ENCODE results near the gene IPO8. TPM values are rescaled to one million over a fixed set of nuclear protein-coding genes. Genes with fewer than 3 reads are reported as not detected.
"Not testable (repeated sequence)": the region's sequence is repeated elsewhere in the genome, so short reads cannot be mapped to it uniquely, and the experiment has no call there.

Gene IPO8
- total RNA-seq, 1 experiment from 2014 or later: 22.3 TPM

DNA sequence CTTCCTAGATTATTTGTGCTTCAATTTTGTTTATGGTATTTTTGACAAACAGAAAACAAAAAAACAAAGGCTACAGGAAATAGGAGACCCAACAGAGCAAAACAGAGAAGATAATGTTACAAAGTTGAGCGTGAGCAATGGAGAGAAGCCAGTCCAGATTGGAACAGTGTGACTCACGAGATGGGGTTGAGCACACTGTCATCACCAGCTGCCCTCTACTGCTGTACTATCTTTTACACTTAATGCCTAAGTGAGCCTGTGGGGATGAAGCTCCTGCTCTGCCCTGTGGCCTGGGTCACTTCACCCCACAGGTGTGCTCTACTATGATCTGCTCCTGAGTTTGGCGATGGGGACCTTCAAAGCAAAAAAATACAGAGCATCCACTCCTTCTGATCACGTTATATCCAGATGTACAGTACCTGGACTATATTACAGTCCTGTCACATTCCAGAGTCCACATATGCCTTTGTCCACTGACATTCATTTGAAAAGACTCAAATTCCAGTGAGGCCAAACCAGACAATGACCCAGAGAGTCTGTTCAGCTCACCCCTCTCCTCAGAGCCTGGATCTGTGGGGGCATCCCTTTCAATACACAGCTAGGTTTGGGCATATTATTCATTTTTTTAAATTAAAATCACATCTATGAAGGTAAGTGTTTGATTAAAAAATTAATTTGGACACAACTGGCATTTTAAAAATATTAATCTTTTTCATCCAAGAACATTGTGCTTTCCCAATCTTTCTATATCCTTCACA, 4.4 kb downstream of the IPO8 start:
- DNase-seq (ENCODE audit: low read depth): peak; percentile 80

- DNase-seq (ENCODE audit: low read depth): no peak
Observed at GRCh38 chr12:30687265-30687986, 8.2 kb downstream of the IPO8 start.

GRCh38 chr12:30679241-30679640, 16.4 kb downstream of the IPO8 start:
- DNase-seq (ENCODE audit: low read depth): no peak

DNA sequence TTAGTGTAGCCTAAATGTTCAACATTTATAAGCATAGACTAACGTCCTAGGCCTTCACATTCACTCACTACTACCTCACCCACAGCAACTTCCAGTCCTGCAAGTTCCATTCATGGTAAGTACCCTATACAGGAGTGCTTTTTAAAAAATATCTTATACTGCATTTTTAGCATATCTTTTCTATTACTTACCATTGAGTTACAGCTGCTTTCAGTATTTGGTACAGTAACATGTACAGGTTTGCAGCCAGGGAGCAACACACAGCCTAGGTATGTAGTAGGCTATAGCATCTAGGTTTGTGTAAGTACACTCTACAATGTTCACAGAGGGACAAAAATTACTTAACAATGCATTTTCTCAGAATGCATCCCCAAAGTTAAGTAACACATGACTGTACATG, 17.4 kb downstream of the IPO8 start:
- DNase-seq (ENCODE audit: low read depth): no peak

GRCh38 chr12:30661210-30661609, 34.5 kb downstream of the IPO8 start:
- DNase-seq (ENCODE audit: low read depth): no peak

GRCh38 chr12:30652034-30652696, 43.5 kb downstream of the IPO8 start:
- DNase-seq (ENCODE audit: low read depth): no peak

GRCh38 chr12:30646821-30647220, 48.8 kb downstream of the IPO8 start:
- no peak for DNase-seq (ENCODE audit: low read depth)

- DNase-seq (ENCODE audit: low read depth): peak; percentile 37
Observed at GRCh38 chr12:30643366-30643765, 52.3 kb downstream of the IPO8 start.

DNA sequence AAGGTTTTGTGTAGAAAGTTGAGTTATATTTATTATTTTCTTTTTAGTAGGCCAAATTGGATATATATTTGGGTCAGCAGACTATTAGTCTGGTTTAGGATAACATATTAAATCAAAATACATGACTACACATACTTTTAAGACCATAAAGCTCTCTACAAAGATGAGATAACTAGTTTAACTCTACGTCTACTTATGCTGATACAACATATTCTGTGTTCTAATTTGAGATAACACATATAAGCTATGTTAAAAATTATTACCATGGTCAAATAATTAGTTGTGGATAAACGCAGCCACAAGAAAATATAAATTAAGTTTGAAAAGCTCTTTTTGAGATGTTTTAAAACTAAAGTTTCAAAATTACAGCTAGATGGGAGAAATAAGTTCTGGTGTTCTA, 55.3 kb downstream of the IPO8 start:
- DNase-seq (ENCODE audit: low read depth): no peak

GRCh38 chr12:30635385-30635784, 60.3 kb downstream of the IPO8 start:
- DNase-seq (ENCODE audit: low read depth): no peak

GRCh38 chr12:30631740-30632139, 63.9 kb downstream of the IPO8 start:
- no peak for DNase-seq (ENCODE audit: low read depth)

GRCh38 chr12:30630979-30631285, 64.7 kb downstream of the IPO8 start:
- DNase-seq (ENCODE audit: low read depth): no peak

GRCh38 chr12:30630076-30630978, 65.3 kb downstream of the IPO8 start:
- DNase-seq (ENCODE audit: low read depth): no peak

DNA sequence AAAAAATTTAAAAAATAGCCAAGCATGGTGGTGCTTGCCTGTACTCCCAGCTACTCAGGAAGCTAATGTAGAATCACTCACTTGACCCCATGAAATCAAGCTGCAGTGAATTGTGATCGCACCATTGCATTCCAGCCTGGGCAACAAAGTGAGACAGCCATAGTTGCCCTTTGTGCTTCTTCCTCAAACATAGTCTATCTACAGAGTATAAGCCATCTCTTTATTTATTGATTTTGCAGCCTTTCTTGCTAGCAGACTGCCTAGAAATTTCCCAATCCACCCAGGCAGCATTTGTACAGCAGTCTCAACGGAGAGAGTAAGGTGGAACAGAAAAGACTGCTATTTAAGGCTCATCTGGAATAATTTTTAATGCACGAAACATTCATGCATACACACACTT, 68.8 kb downstream of the IPO8 start:
- no peak for DNase-seq (ENCODE audit: low read depth)

- DNase-seq (ENCODE audit: low read depth): no peak
Observed at GRCh38 chr12:30624009-30624408, 71.7 kb downstream of the IPO8 start.

- DNase-seq (ENCODE audit: low read depth): peak; percentile 13
Observed at GRCh38 chr12:30622509-30622908, 73.2 kb downstream of the IPO8 start.

DNA sequence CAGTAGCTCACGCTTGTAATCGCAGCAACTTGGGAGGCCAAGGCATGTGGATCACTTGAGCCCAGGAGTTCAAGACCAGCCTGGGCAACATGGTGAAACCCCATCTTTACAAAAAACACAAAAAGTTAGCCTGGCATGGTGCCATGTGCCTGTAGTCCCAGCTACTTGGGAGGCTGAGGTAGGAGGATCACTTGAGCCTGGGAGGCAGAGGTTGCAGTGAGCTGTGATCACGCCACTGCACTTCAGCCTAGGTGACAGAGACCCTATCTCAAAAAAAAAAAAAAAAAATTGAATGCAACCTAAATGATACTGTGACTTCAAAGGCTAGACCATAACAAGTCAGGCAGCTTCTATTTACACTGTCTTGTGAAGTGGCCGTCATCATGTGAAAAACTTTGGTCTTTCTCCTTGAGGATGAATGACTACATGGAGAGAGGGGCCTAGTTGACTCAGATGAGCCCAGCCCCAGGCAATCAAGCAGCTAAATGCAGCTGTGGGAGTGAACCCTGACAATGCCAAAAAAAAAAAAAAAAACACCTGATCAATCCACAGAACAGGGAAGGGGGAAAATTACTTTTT, 73.9 kb downstream of the IPO8 start:
- DNase-seq (ENCODE audit: low read depth): not testable (repeated sequence)

- DNase-seq (ENCODE audit: low read depth): no peak
Observed at GRCh38 chr12:30617346-30618016, 78.2 kb downstream of the IPO8 start.

DNA sequence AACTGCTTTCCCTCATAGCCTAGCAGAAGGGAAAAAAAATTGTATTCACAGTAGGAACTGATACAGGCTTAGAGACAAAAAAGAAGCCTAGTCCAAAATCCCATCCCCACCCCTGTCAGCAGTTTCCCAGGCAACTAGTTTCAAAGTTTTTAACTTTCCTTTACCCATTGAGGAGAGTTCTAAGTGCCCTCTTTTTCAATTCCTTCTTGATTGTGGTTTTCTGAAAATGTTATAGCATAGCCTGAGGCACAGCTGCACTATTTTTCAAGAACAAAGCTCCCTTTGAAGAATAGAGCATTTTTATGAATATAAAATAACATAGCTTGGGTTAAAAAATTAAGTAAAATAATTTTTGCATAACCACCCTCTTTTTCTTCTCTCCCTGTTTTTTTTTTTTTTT, 81.6 kb downstream of the IPO8 start:
- DNase-seq (ENCODE audit: low read depth): no peak

DNA sequence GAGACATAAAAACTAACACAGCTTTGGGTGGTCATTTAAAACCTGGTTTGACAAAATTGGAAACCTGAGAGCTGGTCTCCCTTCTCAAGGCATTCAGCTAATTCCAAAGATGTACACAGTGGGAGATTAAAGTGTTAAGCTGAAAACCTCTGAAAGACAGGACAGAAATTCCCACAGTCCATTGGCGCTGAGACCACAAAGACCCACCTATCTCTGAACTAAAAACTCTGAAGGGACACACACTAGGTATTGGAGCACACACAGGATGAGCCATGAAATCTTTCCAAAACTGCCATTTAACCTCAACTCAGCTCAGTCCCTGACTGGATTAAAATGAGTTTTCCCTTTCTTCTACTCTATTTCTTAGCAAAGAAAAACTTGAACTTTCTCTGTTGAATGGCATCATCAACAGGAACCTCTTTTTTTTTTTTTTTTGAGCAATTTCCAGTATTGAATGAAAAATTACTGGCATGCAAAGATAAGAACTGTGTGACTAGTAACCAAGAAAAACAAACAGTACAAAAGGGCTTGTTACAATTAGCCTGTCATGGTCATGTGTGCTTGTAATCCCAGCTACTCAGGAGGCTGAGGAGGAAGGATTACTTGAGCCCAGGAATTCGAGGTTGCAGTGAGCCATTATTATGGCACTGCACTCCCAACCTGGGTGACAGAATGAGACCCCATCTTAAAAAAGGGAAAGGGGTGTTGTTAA, 82.4 kb downstream of the IPO8 start:
- DNase-seq (ENCODE audit: low read depth): peak; percentile 24

All from Daoy (cell line).